ENCODE measurements around the gene BRSK2.
A peak's percentile ranks its signal among the peaks of the same experiment; 100 is the strongest.

The BRSK2 gene

DNA sequence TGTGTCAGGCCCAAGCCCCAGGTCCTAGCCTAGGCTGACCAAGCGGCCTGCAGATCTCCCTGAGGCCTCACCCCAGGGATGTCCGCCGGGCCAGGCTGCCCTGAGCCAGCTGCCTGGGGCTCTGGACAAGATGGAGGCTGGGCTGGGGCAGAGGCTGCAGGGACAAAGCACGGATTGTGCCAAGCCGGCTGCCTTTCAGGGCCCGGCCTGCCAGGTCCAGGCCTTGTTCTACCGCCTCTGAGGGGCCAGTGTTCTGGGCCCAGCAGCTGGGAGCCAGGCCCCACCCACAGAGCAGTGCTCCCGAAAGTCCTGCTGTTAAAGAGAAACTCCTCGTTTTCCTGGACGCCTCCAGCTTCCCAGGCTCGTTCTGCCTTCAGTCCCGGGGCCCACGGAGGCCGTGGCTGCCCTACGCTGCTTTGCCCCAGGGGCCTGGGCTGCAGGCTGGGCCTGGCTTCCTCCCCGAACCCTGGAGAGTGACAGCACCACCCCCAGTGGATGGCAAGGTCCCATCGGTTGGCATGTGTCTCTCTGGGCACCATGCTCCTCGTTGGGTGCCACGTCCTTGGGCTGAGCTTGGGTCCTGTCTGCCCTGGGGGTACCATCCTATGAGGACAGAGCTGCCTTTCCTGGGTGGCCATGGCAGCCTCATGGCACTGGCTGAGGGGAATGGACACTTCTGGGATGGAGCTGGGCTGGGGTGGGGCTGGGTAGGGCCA, 7.6 kb downstream of the BRSK2 start:
- DNase-seq (ENCODE audit: low read depth) = no peak

DNA sequence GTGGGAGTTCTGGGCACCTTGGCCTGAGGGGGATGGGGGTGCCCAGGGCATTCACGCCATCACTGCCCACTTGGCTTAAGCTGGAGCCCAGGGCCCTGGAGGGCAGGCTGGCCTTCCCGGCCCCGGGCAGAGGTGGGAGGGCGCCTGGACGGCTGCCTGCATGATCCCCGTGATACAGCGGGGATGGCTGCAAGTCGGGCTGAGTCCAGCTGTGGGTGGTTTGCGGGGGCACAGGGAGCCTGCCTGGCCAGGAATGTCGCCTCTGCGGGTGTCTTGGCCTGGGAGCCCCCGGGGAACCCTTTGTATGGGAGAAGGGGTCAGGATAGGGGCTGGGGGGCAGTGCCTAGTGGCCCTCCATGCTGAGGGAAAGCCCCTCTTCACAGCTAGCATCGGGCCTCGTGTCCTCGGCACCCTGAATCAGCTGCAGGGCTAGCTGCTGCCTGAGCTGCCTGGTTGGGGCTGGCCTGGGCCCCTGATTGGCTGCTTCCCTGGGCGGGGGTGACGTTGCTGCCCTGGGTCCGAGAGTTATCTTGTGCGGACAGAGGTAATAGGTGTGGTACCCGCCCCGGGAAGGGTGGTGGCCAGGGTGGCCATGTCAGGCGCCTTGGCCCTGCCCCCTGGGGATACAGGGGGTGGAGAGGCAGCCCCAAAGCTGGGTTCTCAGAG, 8.3 kb downstream of the BRSK2 start:
- DNase-seq (ENCODE audit: low read depth) = no peak

DNA sequence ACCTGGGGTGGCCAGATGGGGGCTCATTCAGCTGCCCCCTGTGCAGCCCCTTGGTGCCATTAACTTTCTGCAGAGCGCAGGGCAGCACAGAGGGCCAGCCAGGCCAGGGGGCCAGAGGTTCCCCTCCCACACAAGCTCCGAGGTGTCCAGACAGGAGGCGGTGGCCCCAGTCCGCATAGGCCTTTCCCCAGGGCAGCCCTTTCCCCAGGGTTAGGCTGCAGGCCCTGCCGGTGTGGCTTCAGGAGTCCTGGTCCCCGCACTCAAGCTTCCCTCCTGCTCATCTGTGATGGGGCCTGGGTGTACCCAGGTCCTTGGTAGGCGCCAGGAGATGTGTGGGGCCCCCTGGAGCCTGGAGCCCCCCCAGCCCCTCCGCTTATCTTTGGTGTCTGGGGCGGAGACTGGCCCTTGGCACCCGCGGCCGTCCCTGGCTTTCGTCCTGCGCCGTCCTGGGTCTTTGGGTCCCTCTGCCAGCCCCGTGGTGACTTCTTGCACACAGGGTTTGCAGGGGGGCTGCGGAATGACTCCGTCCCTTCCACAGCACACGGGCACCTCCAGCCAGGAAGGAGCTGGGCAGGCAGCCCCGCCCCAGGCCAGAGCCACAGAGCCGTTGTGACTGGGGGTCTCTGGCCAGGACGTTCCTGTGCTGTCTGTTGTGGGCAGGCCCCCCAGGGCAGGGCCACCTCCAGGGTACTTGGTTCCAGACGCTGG, 8.9 kb downstream of the BRSK2 start:
- DNase-seq (ENCODE audit: low read depth) = no peak

DNA sequence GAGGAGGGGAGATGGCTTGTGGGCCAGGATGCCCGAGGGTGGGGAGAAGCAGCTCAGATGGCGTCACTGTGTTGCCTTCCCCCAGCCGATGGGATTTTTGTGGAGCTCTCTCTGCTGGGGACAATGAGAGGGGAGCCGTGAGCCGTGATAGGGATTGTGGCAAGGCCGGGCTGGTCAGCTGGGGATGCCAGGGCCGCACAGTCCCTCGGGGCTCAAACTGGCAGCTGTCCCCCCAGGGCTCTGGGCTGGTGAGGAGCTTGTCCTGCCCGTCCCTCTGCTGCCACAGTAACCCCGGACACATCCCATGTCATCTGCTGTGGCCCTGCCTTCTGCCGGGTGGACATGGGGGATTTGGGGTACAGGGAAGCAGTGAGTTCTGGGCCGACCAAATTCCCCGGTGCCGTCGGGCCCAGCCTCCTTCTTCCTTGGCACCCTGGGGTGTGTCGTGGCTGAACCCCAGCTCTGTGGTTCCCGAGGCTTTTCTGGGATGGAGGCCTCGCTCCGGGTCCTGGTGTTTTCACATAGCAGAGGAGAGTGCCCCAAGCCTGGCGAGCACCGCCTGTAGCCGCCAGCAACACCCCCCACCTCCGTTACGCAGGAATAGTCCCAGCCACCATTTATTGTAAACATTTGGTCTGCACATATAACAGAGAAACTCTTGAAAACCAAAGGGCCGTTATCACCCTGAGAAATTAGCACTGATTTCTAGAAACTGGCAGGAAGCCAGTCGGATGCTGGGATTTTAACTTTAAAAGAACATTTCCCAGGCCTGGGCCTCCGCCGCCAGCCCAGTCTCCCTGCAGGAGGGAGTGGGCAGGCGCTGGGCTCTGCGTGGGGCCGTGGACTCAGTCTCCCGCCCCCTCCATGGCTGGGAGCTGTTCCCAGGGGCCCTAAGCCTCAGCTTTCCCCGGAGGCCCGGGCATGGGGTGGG, 9.9 kb downstream of the BRSK2 start:
- no peak for DNase-seq (ENCODE audit: low read depth)

DNA sequence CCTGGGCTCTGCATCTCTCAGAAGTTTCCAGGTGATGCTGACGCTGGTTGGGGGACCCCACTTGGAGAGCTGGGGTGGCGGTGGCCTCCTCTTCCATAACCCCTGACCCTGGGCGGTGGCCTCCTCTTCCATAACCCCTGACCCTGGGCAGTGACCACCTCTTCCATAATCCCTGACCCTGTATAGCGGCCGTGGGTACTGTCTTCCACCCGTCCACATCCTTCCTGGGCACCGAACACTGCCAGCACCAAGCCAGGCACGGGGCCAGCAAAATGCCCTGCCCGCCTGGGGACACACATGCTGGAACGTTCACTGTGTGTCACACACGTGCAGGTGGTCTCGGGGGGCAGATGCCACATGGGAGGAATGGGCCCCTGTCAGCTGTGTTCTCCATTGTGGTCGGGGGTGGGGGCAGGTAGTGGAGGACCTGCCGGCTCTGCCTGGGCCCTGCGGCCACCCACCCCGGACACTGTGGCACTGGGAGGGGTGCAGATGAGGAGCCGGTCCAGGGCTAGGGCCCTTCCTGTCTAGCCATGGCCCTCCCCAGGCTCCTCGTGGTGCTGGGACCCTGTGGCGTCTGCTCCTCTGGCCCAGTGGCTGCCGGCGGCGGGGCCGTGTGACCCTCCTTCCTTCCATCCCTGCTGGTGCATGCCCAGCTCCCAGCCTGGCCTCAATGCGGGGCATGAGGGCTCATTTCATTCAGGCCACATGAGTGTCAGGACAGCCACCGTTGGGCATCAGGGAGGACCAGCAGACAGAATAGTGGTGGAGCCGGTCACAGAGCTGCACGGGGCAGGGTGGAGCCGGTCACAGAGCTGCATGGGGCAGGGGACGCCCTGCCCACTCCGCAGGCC, 10.8 kb downstream of the BRSK2 start:
- no peak for DNase-seq (ENCODE audit: low read depth)

DNA sequence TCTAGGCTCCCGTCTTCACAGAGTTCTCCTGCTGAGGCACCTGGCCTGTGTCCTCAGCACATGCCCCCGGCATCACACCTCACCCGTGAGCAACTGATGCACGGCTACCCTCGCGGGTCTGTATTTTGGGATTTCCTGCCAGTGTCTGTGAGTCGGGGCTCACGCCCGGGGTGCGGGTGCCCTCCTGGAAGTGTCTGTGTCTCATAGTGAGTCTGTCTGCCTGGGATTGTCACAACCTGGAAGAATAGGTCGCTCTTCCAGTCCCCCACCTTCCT, 11.4 kb downstream of the BRSK2 start:
- DNase-seq (ENCODE audit: low read depth) = no peak

DNA sequence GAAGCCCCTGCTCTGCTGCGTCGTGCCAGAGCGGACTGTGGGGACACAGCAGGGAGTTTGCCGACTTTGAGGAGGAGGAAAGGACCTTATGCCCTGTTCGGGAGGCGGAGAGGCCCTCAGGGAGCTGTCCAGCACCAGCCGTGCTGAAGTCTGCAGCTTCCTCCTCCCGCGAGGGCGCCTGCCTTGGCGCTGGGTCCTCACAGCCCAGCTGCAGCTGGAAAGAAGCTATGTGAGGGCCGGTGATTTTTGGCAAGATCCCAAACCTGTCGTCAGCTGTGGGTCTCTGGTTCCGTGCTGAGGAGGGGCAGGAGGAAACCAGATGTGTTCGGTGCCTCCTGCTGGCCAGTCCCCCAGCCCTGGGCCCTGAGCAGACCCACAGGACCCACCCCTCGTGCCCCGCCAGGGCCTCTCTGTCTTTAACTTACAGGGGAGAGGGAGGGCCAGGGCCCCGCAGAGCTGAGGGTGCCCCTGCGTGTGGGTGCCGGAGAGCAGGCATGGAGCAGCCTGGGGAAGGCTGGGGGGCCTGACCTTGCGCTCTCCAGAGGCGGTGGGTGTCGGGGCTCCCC, 12.0 kb downstream of the BRSK2 start:
- DNase-seq (ENCODE audit: low read depth) = peak; percentile 37

DNA sequence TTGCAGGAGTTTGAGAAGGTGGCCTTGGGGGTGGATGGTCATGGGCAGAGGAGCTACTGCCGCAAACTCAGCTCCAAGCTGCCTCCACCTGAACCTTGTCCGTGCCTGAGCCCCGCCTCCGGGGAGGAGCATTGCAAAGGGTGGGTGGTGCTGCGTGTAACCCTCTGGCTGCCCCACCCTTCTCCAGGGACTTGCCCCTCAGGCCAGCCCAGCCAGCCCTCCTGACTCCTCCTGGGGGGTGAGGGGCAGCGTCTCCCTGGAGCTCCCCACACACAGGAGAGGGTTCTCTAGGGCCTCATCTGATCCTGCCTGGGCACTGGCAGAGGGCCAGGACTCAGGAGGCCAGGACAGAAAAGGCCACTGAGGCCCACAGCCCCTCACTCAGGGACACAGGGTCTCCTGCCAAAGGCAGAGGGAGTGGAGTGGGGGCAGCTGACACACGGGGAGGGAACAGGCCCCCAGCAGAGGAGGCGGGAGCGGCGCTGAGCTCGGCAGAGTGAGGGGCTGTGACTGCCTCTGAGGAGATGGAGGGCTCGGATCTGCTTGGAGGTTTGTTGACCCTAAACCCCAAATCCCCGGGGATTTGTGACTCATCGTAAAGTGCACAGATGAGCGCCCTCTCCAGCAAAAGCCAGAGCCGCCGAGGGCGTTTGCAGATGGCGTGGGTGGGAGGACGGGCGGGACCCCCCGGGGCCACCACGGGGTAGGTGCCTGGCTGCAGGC, 12.8 kb downstream of the BRSK2 start:
- no peak for DNase-seq (ENCODE audit: low read depth)

DNA sequence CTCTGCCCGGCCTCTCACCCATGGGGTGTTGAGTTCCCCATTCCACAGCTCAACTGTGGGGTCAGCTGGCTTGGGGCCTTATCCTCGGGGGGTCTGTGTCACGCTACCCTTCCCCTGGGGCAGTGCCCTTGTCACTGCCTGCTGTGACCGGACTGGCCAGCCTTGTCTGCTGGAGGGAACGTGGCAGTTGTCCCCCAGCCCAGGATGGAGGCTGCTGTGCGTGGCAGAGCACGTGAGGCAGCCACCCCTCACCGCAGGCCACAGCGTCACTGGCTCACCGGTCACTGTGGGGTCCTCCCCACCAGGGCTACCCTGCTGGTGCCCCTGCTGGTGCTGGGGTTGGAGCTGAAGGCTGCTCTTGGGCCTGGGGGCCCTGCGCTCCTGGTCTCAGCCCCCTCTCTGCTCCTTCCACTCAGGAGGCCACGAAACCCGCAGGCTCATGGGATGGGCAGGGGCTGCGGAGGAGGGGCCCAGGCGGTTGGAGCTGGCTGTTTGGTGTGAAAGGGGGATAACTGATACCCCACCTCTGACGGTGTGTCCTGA, 13.4 kb downstream of the BRSK2 start:
- DNase-seq (ENCODE audit: low read depth) = no peak

DNA sequence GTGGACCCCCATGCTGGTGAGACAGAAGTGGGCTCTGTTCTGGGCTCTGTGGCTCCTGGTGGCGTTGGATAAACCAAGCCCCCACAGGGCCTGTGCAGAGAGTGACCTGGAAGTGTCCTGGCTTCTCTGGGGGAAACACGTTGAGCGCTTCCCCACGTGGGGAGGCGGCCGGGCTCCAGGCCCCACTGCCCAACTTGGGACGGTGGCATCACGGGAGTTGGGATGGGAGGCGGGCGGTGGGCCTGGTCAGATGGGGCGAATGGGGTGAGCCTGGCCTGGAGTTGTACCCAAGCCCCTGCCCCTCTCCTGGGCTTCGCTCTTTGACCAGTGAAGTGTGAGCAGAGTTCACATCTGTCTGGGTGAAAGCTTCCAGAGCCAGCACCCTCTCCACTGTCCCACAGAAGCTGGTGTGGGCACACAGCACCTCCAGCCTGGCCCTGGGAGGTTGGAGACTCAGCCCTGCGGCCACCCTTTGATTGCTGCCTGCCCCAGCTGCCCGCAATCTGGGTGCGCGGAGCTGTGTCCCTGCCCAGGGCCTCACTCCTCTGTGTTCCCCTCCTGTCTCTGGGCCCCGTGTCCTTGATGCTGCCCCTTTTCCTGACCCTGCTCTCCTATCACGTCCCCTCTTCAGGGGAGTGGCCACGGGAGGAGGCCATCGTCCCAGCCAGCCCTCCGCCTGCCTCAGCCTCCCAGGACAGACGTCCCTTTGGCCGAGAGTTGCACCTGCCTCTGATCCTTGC, 14.2 kb downstream of the BRSK2 start:
- DNase-seq (ENCODE audit: low read depth) = no peak

DNA sequence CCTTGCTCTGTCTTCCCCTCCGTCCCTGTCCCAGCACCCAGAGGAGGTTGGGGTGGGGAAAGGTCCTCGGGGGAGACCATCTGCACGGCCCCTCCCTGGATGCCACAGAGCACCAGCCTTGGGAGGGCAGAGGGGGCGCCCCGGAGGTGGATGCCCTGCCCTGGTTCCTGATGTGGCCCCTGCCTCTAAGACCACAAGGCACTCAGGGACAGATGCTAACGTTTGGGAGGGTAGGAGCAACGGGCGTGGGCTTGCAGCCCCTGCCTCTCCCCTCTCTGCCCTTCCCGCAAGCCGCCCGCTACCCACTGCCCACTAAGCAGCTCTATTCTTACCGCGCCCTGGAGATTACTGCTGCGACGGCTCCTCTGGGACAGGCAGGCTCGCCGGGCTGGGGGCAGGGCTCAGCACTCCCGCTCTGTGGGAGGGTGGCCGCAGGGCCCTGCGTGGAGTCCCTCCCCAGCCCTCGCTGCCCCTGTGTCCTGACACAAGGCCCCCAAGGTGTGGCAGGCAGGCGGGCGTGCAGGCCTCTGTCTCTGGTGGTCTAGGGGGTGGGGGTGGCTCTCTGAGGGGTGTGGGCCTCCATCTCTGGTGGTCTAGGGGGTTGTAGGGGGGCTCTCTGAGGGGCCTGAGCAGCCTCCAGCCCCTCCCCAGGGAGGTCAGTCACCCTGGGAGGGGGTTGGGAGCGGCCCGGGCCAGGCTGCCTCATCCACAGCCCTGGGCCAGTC, 14.9 kb downstream of the BRSK2 start:
- DNase-seq (ENCODE audit: low read depth) = no peak

DNA sequence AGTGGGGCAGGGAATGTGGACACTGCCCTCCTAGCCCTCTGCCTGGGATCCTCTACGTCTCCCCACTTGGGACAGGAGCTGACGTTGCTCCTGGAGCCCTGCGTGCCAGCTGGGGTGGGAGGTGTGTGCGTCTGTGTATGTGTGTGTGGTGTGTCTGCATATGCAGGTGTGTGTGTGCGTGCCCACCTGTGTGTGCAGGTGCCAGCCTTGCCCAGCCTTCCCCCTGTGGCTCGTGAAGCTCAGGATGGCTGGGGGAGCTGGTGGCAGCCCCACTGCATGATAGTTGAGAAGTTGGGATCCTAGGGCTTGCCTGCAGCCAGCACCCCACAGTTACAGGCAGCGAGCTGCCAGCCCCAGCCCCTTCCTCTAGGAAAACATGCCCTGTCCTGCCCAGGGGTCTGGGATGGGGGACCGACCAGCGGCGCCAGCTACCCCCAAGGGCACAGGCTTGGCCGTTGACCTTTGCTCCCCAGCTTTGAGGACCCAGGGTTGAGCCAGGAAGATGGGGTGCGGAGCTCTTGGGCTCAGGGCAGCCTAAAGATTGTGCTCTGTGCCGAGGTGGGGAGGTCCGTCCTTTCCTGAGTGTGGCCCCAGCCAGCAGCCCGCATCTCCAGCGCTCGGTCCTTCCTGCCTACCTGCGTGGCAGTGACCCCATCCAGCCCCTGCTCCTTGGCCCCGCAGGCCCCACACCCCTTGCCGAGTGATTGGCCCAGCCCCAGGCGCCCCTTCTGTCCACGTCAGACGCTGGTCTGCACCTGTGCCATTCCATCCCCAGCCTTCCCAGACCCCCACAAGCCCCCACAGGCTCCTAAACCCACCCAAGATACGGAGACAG, 15.7 kb downstream of the BRSK2 start:
- DNase-seq (ENCODE audit: low read depth) = no peak

DNA sequence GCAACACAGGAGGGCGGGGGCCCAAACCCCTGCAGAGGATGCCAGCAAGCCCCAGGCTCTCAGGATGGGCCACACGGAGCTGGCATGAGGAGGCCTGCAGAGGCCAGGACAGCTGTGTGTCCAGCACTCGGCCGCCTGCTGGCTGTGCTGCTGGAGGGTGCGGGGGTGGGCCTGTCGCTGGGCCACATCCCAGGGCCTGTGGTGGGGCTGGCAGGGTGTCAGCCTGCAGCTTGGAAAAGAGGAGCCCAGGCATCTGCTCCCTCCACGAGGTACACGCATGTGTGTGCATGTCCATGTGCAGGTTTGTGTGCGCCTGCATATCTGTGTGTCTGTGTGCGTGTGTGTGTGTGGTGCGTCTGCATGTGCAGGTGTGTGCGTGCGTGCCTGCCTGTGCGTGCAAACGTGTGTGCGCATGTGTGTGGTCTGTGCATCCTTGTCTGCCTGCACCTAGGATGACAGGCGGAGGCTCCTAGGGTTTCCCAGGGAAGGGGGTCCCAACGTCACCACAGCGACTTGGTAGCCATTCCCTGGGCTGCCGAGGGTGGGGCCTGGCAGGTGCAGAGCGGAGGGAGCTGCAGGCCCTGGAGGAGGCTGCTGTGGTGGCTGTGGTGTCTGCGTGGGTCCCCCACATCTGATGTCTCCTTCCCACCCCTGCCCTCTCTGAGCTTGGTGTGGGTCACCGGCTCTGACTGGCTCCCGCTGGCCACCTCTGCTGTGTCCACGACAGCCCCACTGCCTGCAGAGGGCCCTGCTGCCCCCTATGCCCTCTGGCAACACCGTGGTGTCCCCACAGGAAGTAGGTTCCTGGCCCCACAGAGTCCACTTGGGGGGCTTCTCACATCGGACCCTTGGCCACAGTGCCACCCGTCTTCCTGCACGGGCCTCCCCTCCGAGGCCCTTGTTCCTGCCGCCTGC, 17.1 kb downstream of the BRSK2 start:
- DNase-seq (ENCODE audit: low read depth) = no peak

DNA sequence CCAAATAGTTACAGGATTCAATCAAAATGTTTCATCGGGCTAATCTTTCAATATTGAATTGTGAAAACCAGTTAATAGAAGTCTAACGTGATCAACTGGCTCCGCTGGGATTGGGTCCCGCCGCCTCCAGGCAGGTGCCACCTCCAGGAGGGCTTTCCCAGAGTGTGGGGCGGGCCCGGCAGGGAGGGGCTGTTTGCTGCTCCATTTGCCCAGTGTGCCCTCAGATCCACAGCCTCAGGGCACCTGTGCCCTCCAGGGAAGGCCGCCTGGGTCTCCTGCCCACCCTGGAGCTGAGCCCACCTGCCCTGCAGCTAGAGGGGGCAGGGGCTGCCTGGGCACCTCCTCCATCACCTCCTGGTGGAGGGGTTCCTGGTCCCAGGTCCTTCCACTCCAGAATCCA, 17.9 kb downstream of the BRSK2 start:
- no peak for DNase-seq (ENCODE audit: low read depth)

DNA sequence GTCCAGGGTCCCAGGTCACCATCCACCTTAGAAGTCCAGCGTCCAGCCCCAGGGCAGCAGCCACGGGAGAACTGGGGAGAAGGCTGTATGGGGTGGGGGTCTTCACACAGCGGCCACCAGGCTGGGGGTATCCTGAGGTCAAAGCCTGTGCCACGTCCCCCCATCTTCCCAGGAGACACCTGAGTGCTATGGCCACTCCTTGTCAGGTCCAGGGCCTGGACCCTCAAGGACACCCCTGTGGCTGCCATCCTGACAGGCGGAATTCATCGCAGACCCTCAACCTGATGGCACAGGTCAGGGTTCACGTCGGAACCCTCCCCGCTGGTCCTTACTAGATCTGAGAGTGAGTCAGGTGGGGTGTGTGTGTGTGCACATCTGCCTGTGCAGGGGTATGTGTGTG, 18.6 kb downstream of the BRSK2 start:
- DNase-seq (ENCODE audit: low read depth) = no peak

DNA sequence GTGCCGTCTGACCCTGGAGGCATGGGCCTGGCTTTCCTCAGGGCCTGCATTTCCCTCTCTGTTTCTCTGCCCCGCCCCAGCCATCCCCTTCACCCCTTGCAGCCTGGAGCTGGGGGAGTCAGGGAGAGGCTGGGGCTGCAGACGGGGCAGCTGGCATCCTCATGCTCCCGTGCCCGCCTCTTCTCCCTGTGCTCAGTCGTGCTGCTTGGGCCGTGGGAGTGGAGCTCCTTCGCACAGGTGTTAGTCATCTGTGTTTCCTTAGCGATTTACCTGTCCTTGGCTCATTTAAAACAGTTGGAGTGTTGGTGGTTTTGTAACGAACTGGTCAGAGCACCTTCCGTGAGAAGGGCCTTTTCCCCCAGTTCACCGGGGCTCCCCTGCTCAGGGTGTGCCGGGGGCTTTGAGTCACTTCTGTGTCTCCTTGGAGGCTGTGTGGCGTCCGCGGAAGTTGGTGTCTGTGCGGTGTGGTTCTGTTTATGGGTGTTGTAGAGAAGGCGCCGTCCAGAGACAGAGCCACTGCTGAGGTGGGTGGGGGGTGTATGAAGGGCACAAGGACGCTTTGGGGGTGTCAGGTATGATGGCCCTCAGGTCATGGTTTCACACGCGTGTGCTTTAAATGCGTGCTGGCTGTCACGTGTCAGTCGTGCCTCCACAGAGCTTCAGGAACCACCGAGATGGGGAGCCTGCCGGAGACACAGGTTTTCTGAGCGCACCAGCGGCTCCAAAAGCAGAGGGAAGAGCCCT, 19.5 kb downstream of the BRSK2 start:
- no peak for DNase-seq (ENCODE audit: low read depth)
